ENCODE data around the gene RFTN1. TPM values are rescaled to one million over a fixed set of nuclear protein-coding genes. Genes with fewer than 3 reads are reported as not detected.

Gene RFTN1
- total RNA-seq, 1 experiment from 2014 or later = 4.5 TPM

GRCh38 chr3:16378415-16378814 lies 135.1 kb downstream of the RFTN1 start:
- H3K36me3 Mint-ChIP-seq (ENCODE audit: insufficient read depth, unreplicated experiment) = no peaks in the 10 kb centered on the region
- DNase-seq (ENCODE audit: unreplicated experiment) = no peak
- BruUV-seq (replicated peaks) = no TSS peak
- H3K9me3 Mint-ChIP-seq (ENCODE audit: unreplicated experiment) = no peaks in the 10 kb centered on the region
- ChIA-PET CTCF (interaction anchor here (0.6 to 1.0 kb wide), 2 partner anchors 13 to 651 kb away, joined by 3 read pairs; no protein-coding TSS in a partner anchor), POLR2A (no interaction called here)
- no peak overlapping the region for H3K4me3 Mint-ChIP-seq (ENCODE audit: unreplicated experiment)
- H3K4me1 Mint-ChIP-seq (ENCODE audit: insufficient read depth, unreplicated experiment) = no peaks in the 10 kb centered on the region
- no peak for TF ChIP-seq CTCF (IDR thresholded peaks at IDR 0.05; ENCODE audit: unreplicated experiment)
- no peaks in the 10 kb centered on the region for H3K27me3 Mint-ChIP-seq (ENCODE audit: insufficient read depth, unreplicated experiment)
- H3K27ac Mint-ChIP-seq (ENCODE audit: low read depth, unreplicated experiment) = no peak overlapping the region
- intact Hi-C loops (cut with micrococcal nuclease) = no loop called here

- ChIA-PET CTCF (interaction anchor here (0.6 kb wide), 3 partner anchors 109 to 1560 kb away, joined by 3 read pairs; no protein-coding TSS in a partner anchor), POLR2A (no interaction called here)
- Mint-ChIP-seq H3K9me3 (ENCODE audit: unreplicated experiment) (no peaks in the 10 kb centered on the region), H3K27me3 (ENCODE audit: insufficient read depth, unreplicated experiment) (no peaks in the 10 kb centered on the region), H3K36me3 (ENCODE audit: insufficient read depth, unreplicated experiment) (no peaks in the 10 kb centered on the region), H3K4me1 (ENCODE audit: insufficient read depth, unreplicated experiment) (no peaks in the 10 kb centered on the region), H3K4me3 (ENCODE audit: unreplicated experiment) (no peak overlapping the region), H3K27ac (ENCODE audit: low read depth, unreplicated experiment) (no peak overlapping the region)
- no TSS peak for BruUV-seq (replicated peaks)
- no peak for TF ChIP-seq CTCF (IDR thresholded peaks at IDR 0.05; ENCODE audit: unreplicated experiment)
- intact Hi-C loops (cut with micrococcal nuclease) = no loop called here
- no peak for DNase-seq (ENCODE audit: unreplicated experiment)
Observed at GRCh38 chr3:16377847-16378302, 135.6 kb downstream of the RFTN1 start.

GRCh38 chr3:16377196-16377595 lies 136.3 kb downstream of the RFTN1 start:
- intact Hi-C loops (cut with micrococcal nuclease) = no loop called here
- H3K36me3 Mint-ChIP-seq (ENCODE audit: insufficient read depth, unreplicated experiment) = no peaks in the 10 kb centered on the region
- no TSS peak for BruUV-seq (replicated peaks)
- no peak for DNase-seq (ENCODE audit: unreplicated experiment)
- H3K4me1 Mint-ChIP-seq (ENCODE audit: insufficient read depth, unreplicated experiment) = no peaks in the 10 kb centered on the region
- H3K4me3 Mint-ChIP-seq (ENCODE audit: unreplicated experiment) = no peak overlapping the region
- CTCF ChIA-PET = interaction anchor here (0.6 kb wide), 1 partner anchor 1561 kb away, joined by 3 read pairs; no protein-coding TSS in a partner anchor
- POLR2A ChIA-PET = no interaction called here
- no peaks in the 10 kb centered on the region for H3K27me3 Mint-ChIP-seq (ENCODE audit: insufficient read depth, unreplicated experiment)
- no peak for TF ChIP-seq CTCF (IDR thresholded peaks at IDR 0.05; ENCODE audit: unreplicated experiment)
- H3K9me3 Mint-ChIP-seq (ENCODE audit: unreplicated experiment) = no peaks in the 10 kb centered on the region
- no peak overlapping the region for H3K27ac Mint-ChIP-seq (ENCODE audit: low read depth, unreplicated experiment)

GRCh38 chr3:16375891-16376290 lies 137.6 kb downstream of the RFTN1 start:
- intact Hi-C loops (cut with micrococcal nuclease) = no loop called here
- Mint-ChIP-seq H3K9me3 (ENCODE audit: unreplicated experiment) (no peaks in the 10 kb centered on the region), H3K36me3 (ENCODE audit: insufficient read depth, unreplicated experiment) (peaks cover 6% of the 10 kb centered on the region), H3K27me3 (ENCODE audit: insufficient read depth, unreplicated experiment) (no peaks in the 10 kb centered on the region), H3K27ac (ENCODE audit: low read depth, unreplicated experiment) (no peak overlapping the region), H3K4me3 (ENCODE audit: unreplicated experiment) (no peak overlapping the region), H3K4me1 (ENCODE audit: insufficient read depth, unreplicated experiment) (no peaks in the 10 kb centered on the region)
- no peak for DNase-seq (ENCODE audit: unreplicated experiment)
- ChIA-PET CTCF (no interaction called here), POLR2A (no interaction called here)
- TF ChIP-seq CTCF (IDR thresholded peaks at IDR 0.05; ENCODE audit: unreplicated experiment) = no peak
- no TSS peak for BruUV-seq (replicated peaks)
